MM.1S (cell line): ENCODE results near the gene SAFB2.

ENCODE experiments used
- DNase-seq: peaks from one replicate; pipeline ENCODE4 v3.0.0-alpha.2; 2015
- H2AFZ ChIP-seq: fragments of 300-600 bp; sonication (generic); 2 replicates; pipeline ENCODE4 v1.6.0; 2016; ENCODE audit warnings: antibody characterized with exemption, low read length
- H3F3A ChIP-seq: fragments of 300-600 bp; sonication (generic); 2 replicates; pipeline ENCODE4 v1.6.1; 2016; ENCODE audit warnings: mild to moderate bottlenecking, antibody characterized with exemption, low read length, moderate library complexity, mixed read lengths; ENCODE audit not compliant: insufficient read depth
- H3K27ac ChIP-seq: fragments of 300-600 bp; sonication (generic); 2 replicates; pipeline ENCODE4 v1.5.1; 2016; ENCODE audit warnings: mild to moderate bottlenecking, low read length
- H3K27me3 ChIP-seq: fragments of 300-600 bp; sonication (generic); replicated peaks from 2 replicates; pipeline ENCODE4 v1.6.0; 2016; ENCODE audit warnings: low read length; ENCODE audit not compliant: insufficient read depth
- H3K36me3 ChIP-seq: fragments of 300-600 bp; sonication (generic); replicated peaks from 2 replicates; pipeline ENCODE4 v1.6.1; 2016; ENCODE audit warnings: mild to moderate bottlenecking, low read length, mixed read lengths; ENCODE audit not compliant: insufficient read depth
- H3K4me1 ChIP-seq: fragments of 300-600 bp; sonication (generic); 2 replicates; pipeline ENCODE4 v1.6.1; 2016; ENCODE audit warnings: low read length, mixed read lengths
- H3K4me2 ChIP-seq: fragments of 300-600 bp; sonication (generic); 2 replicates; pipeline ENCODE4 v1.6.0; 2016; ENCODE audit warnings: low read depth, low read length
- H3K4me3 ChIP-seq: fragments of 300-600 bp; sonication (generic); 2 replicates; pipeline ENCODE4 v1.5.1; 2016; ENCODE audit warnings: low read length, mixed read lengths
- H3K79me2 ChIP-seq: fragments of 300-600 bp; sonication (generic); 2 replicates; pipeline ENCODE4 v1.6.1; 2016; ENCODE audit warnings: mixed run types, low read length, mixed read lengths
- H3K9ac ChIP-seq: fragments of 300-600 bp; sonication (generic); 2 replicates; pipeline ENCODE4 v1.6.1; 2016; ENCODE audit warnings: low read length, mixed read lengths
- H3K9me2 ChIP-seq: fragments of 300-600 bp; sonication (generic); replicated peaks from 2 replicates; pipeline ENCODE4 v1.6.1; 2016; ENCODE audit warnings: mild to moderate bottlenecking, low read length, mixed read lengths; ENCODE audit not compliant: insufficient read depth
- H3K9me3 ChIP-seq: fragments of 300-600 bp; sonication (generic); replicated peaks from 2 replicates; pipeline ENCODE4 v1.6.1; 2016; ENCODE audit warnings: mild to moderate bottlenecking, low read length, mixed read lengths; ENCODE audit not compliant: insufficient read depth
- H4K20me1 ChIP-seq: fragments of 300-600 bp; sonication (generic); 2 replicates; pipeline ENCODE4 v1.6.1; 2016; ENCODE audit warnings: mild to moderate bottlenecking, low read length, moderate library complexity, mixed read lengths; ENCODE audit not compliant: insufficient read depth
- EZH2 ChIP-seq: fragments of 300-600 bp; sonication (generic); optimal IDR thresholded peaks from 2 replicates; pipeline ENCODE3; 2017; ENCODE audit warnings: low read depth, mild to moderate bottlenecking, antibody characterized with exemption, low read length, mixed read lengths
- EZH2phosphoT487 ChIP-seq: fragments of 300-600 bp; sonication (generic); IDR thresholded peaks from 2 replicates; pipeline ENCODE4 v1.6.1; 2018; ENCODE audit warnings: antibody characterized with exemption, low read length
- TF ChIP-seq, protein P1 (sequence below): fragments of 300-600 bp; sonication (generic); IDR thresholded peaks from 2 replicates; pipeline ENCODE4 v1.5.1; 2016; ENCODE audit warnings: antibody characterized with exemption, low read length, mixed read lengths

Gene SAFB2

GRCh38 chr19:5561559-5561958 is 61.0 kb downstream of the SAFB2 start:
- H3K27ac ChIP-seq, result no peak overlapping the region
- H3K4me3 ChIP-seq, result no peak overlapping the region
- no peak overlapping the region for H3K9ac ChIP-seq
- H3K9me2 ChIP-seq, result no peaks in the 10 kb centered on the region
- H3K36me3 ChIP-seq, result no peaks in the 10 kb centered on the region
- no peaks in the 10 kb centered on the region for H3F3A ChIP-seq
- no peaks in the 10 kb centered on the region for H3K79me2 ChIP-seq
- peaks cover 98% of the 10 kb centered on the region for H3K27me3 ChIP-seq
- H4K20me1 ChIP-seq, result no peaks in the 10 kb centered on the region
- H3K4me1 ChIP-seq, result no peaks in the 10 kb centered on the region
- TF ChIP-seq EZH2 (no peak), EZH2phosphoT487 (no peak)
- TF ChIP-seq, protein P1, sequence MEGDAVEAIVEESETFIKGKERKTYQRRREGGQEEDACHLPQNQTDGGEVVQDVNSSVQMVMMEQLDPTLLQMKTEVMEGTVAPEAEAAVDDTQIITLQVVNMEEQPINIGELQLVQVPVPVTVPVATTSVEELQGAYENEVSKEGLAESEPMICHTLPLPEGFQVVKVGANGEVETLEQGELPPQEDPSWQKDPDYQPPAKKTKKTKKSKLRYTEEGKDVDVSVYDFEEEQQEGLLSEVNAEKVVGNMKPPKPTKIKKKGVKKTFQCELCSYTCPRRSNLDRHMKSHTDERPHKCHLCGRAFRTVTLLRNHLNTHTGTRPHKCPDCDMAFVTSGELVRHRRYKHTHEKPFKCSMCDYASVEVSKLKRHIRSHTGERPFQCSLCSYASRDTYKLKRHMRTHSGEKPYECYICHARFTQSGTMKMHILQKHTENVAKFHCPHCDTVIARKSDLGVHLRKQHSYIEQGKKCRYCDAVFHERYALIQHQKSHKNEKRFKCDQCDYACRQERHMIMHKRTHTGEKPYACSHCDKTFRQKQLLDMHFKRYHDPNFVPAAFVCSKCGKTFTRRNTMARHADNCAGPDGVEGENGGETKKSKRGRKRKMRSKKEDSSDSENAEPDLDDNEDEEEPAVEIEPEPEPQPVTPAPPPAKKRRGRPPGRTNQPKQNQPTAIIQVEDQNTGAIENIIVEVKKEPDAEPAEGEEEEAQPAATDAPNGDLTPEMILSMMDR, result peak; percentile 56
- DNase-seq, result no peak
- no peak overlapping the region for H3K4me2 ChIP-seq
- H2AFZ ChIP-seq, result no peak overlapping the region
- H3K9me3 ChIP-seq, result no peaks in the 10 kb centered on the region

- Histone ChIP-seq H3K9ac (no peak overlapping the region), H3K4me2 (no peak overlapping the region), H3K4me3 (no peak overlapping the region), H3K4me1 (no peaks in the 10 kb centered on the region), H2AFZ (no peak overlapping the region), H3K9me3 (no peaks in the 10 kb centered on the region), H3K9me2 (no peaks in the 10 kb centered on the region), H3K27ac (no peak overlapping the region), H3K79me2 (no peaks in the 10 kb centered on the region), H4K20me1 (no peaks in the 10 kb centered on the region), H3F3A (no peaks in the 10 kb centered on the region), H3K36me3 (no peaks in the 10 kb centered on the region), H3K27me3 (peaks cover 96% of the 10 kb centered on the region)
- no peak for DNase-seq
- no peak for TF ChIP-seq EZH2
- no peak for TF ChIP-seq EZH2phosphoT487
- TF ChIP-seq, protein P1, result no peak
These were observed 62.4 kb downstream of the SAFB2 start for GRCh38 chr19:5560156-5560555.

DNA sequence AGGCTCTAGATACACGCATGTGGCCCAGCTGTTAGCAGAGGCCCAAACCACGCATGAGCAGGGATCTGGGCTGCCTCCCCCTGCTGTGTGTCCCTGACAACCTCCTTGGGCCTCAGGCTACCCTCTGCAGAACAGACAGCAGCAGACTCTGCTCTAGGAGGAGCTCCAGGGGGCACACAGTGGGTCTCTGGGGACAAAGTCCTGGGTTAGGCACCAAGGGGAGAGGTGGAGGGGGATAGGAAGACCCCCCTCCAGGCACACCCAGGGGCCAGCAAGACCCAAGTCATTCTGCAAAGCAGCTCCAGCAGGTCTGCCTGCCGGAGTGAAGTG is 62.8 kb downstream of the SAFB2 start:
- no peak overlapping the region for H3K9ac ChIP-seq
- H3K27ac ChIP-seq, result no peak overlapping the region
- no peak for TF ChIP-seq EZH2
- no peak for TF ChIP-seq EZH2phosphoT487
- TF ChIP-seq, protein P1, result no peak
- no peaks in the 10 kb centered on the region for H3K4me1 ChIP-seq
- no peaks in the 10 kb centered on the region for H3F3A ChIP-seq
- H4K20me1 ChIP-seq, result no peaks in the 10 kb centered on the region
- no peaks in the 10 kb centered on the region for H3K36me3 ChIP-seq
- no peak overlapping the region for H3K4me2 ChIP-seq
- no peak overlapping the region for H3K4me3 ChIP-seq
- H3K9me3 ChIP-seq, result no peaks in the 10 kb centered on the region
- no peak overlapping the region for H2AFZ ChIP-seq
- peaks cover 96% of the 10 kb centered on the region for H3K27me3 ChIP-seq
- DNase-seq, result no peak
- H3K9me2 ChIP-seq, result no peaks in the 10 kb centered on the region
- H3K79me2 ChIP-seq, result no peaks in the 10 kb centered on the region
